SK-N-SH (cell line): Measurements from ENCODE around the gene UFM1. TPM values are rescaled to one million over a fixed set of nuclear protein-coding genes. Genes with fewer than 3 reads are reported as not detected.

Experiments
- CTCF ChIA-PET: fragments of 300-600, 350-600 bp; formaldehyde crosslinking; extraction: SDS; loops from one replicate; lab custom pipeline; 2021; lab: Yijun Ruan, JAX
- POLR2A ChIA-PET: fragments of 350-600 bp; sonication (Branson Sonifier 250); formaldehyde crosslinking; extraction: SDS; loops from one replicate; lab custom pipeline; 2020; ENCODE audit warnings: antibody characterized with exemption, inconsistent platforms; lab: Yijun Ruan, JAX
- DNase-seq: peaks from one replicate; pipeline ENCODE4 v3.0.0; 2012
- H2AFZ ChIP-seq: fragments of 200-600 bp; sonication (generic); 2 replicates; pipeline ENCODE4 v1.8.1; 2016; ENCODE audit warnings: antibody characterized with exemption, mild to moderate bottlenecking, low read depth
- H3F3A ChIP-seq: fragments of 200-600 bp; sonication (generic); replicated peaks from 2 replicates; pipeline ENCODE3; 2016; ENCODE audit warnings: antibody characterized with exemption, mild to moderate bottlenecking; ENCODE audit not compliant: insufficient read depth
- H3K27ac ChIP-seq, 2 experiments: fragments of 200-500 bp in 1 of 2; fragments of 200-600 bp in 1 of 2; sonication (Bioruptor generic) in 1 of 2; sonication (generic), shearing (Covaris generic) in 1 of 2; 2 replicates each; pipeline versions ENCODE4 v1.5.1 to v1.6.1; 2014 to 2016; ENCODE audit warnings: low read depth in 2 of 2, inconsistent platforms in 1 of 2, low read length in 1 of 2, mild to moderate bottlenecking in 1 of 2, mixed read lengths in 1 of 2
- H3K27me3 ChIP-seq: fragments of 200-600 bp; sonication (generic), shearing (Covaris generic); 2 replicates; pipeline ENCODE4 v1.6.1; 2016; ENCODE audit warnings: mixed run types; ENCODE audit not compliant: insufficient read depth
- H3K36me3 ChIP-seq, 2 experiments: fragments of 200-500 bp in 1 of 2; fragments of 200-600 bp in 1 of 2; sonication (Bioruptor generic) in 1 of 2; sonication (generic) in 1 of 2; replicated peaks in 1 of 2; 2 replicates each; pipeline versions ENCODE3 to v1.5.1; 2014 to 2016; ENCODE audit warnings: low read length in 1 of 2, mild to moderate bottlenecking in 1 of 2; ENCODE audit not compliant: insufficient read depth in 2 of 2, control insufficient read depth in 1 of 2
- H3K4me1 ChIP-seq, 2 experiments: fragments of 200-500 bp in 1 of 2; fragments of 200-600 bp in 1 of 2; sonication (Bioruptor generic) in 1 of 2; sonication (generic), shearing (Covaris generic) in 1 of 2; 2 replicates each; pipeline versions ENCODE4 v1.5.1 to v1.6.1; 2014 to 2016; ENCODE audit warnings: low read depth in 1 of 2, low read length in 1 of 2, mixed run types in 1 of 2; ENCODE audit not compliant: insufficient read depth in 2 of 2, control insufficient read depth in 1 of 2
- H3K4me2 ChIP-seq: fragments of 200-600 bp; sonication (generic), shearing (Covaris generic); 2 replicates; pipeline ENCODE4 v1.6.1; 2017; ENCODE audit warnings: mixed run types
- H3K4me3 ChIP-seq, 2 experiments: fragments of 200-500 bp in 1 of 2; fragments of 200-600 bp in 1 of 2; sonication (Bioruptor generic) in 1 of 2; sonication (generic), shearing (Covaris generic) in 1 of 2; 2 replicates each; pipeline versions ENCODE4 v1.5.1 to v1.8.1; 2014 to 2016; ENCODE audit warnings: low read depth in 2 of 2, inconsistent platforms in 1 of 2, low read length in 1 of 2, mild to moderate bottlenecking in 1 of 2, mixed read lengths in 1 of 2, moderate library complexity in 1 of 2
- H3K79me2 ChIP-seq: fragments of 200-600 bp; sonication (generic); 2 replicates; pipeline ENCODE4 v1.8.1; 2017; ENCODE audit warnings: mild to moderate bottlenecking; ENCODE audit not compliant: insufficient read depth
- H3K9ac ChIP-seq: fragments of 200-600 bp; sonication (generic); 2 replicates; pipeline ENCODE4 v1.6.1; 2017; ENCODE audit warnings: mixed run types
- H3K9me2 ChIP-seq: fragments of 200-600 bp; sonication (generic); 2 replicates; pipeline ENCODE4 v1.6.1; 2017; ENCODE audit warnings: mixed run types
- H3K9me3 ChIP-seq: fragments of 200-600 bp; sonication (generic); 2 replicates; pipeline ENCODE4 v1.6.1; 2017; ENCODE audit warnings: mixed run types, mild to moderate bottlenecking, moderate library complexity
- H4K20me1 ChIP-seq: fragments of 200-600 bp; sonication (generic); 2 replicates; pipeline ENCODE4 v1.6.1; 2017; ENCODE audit warnings: mild to moderate bottlenecking, mixed run types; ENCODE audit not compliant: insufficient read depth
- ELF1 ChIP-seq: IDR thresholded peaks from 2 replicates; pipeline ENCODE4 v1.4.0; 2012
- EZH2phosphoT487 ChIP-seq: fragments of 200-600 bp; sonication (generic); IDR thresholded peaks from 2 replicates; pipeline ENCODE4 v1.6.1; 2017; ENCODE audit warnings: low read depth, mixed run types, mild to moderate bottlenecking, antibody characterized with exemption, moderate library complexity, borderline replicate concordance
- FOSL2 ChIP-seq: IDR thresholded peaks from 2 replicates; pipeline ENCODE4 v1.4.0; 2012; ENCODE audit warnings: low read depth, mild to moderate bottlenecking, moderate library complexity, borderline replicate concordance
- GATA2 ChIP-seq: sonication (generic); formaldehyde crosslinking; IDR thresholded peaks from 2 replicates; pipeline ENCODE4 v1.5.0; 2020; ENCODE audit warnings: mild to moderate bottlenecking, missing genetic modification reagents
- IRF3 ChIP-seq: fragments of 150-350 bp; IDR thresholded peaks from 2 replicates; pipeline ENCODE4 v1.6.1; 2016; ENCODE audit warnings: mild to moderate bottlenecking, low read depth, low read length
- JUND ChIP-seq: IDR thresholded peaks from 2 replicates; pipeline ENCODE4 v1.4.0; 2012
- NFIC ChIP-seq: IDR thresholded peaks from 2 replicates; pipeline ENCODE4 v1.4.0; 2012; ENCODE audit warnings: borderline replicate concordance
- NRF1 ChIP-seq: IDR thresholded peaks from 2 replicates; pipeline ENCODE4 v1.6.1; 2012; ENCODE audit warnings: low read depth, mild to moderate bottlenecking, low read length
- PBX3 ChIP-seq: IDR thresholded peaks from 2 replicates; pipeline ENCODE4; 2012
- RFX5 ChIP-seq: IDR thresholded peaks from 2 replicates; pipeline ENCODE4 v1.6.1; 2012; ENCODE audit warnings: mild to moderate bottlenecking, improper control_type of control experiment, low read length
- RXRA ChIP-seq: IDR thresholded peaks from 2 replicates; pipeline ENCODE4 v1.4.0; 2012; ENCODE audit warnings: low read depth, mild to moderate bottlenecking, borderline replicate concordance
- SIN3A ChIP-seq: IDR thresholded peaks from 2 replicates; pipeline ENCODE4 v1.6.1; 2012; ENCODE audit warnings: low read depth, mild to moderate bottlenecking, low read length, moderate library complexity, borderline replicate concordance
- SMC3 ChIP-seq: IDR thresholded peaks from 2 replicates; pipeline ENCODE4 v1.6.1; 2012; ENCODE audit warnings: low read depth, low read length, improper control_type of control experiment
- TCF12 ChIP-seq: IDR thresholded peaks from 2 replicates; pipeline ENCODE4 v1.4.0; 2012
- TEAD4 ChIP-seq: IDR thresholded peaks from 2 replicates; pipeline ENCODE4 v1.4.0; 2012; ENCODE audit warnings: mild to moderate bottlenecking, borderline replicate concordance; ENCODE audit not compliant: insufficient read depth
- USF1 ChIP-seq: IDR thresholded peaks from 2 replicates; pipeline ENCODE4 v1.4.0; 2012; ENCODE audit warnings: low read depth, borderline replicate concordance
- YY1 ChIP-seq: IDR thresholded peaks from 2 replicates; pipeline ENCODE4 v1.4.0; 2012; ENCODE audit warnings: low read depth, mild to moderate bottlenecking
- ZBTB33 ChIP-seq: IDR thresholded peaks from 2 replicates; pipeline ENCODE4 v1.4.0; 2012; ENCODE audit warnings: low read depth, borderline replicate concordance
- WGBS: methylation state at CpG from one replicate; pipeline ENCODE4 v1.1.6; 2017; ENCODE audit warnings: low lambda C conversion rate; 5-methylcytosine and 5-hydroxymethylcytosine counted together
- polyA plus RNA-seq, 3 experiments: library from polyadenylated mRNA; depleted of rRNA; stranded (reverse); fragments of >200 nt; gene quantifications; 2 replicates each; pipeline ENCODE4 v1.2.3, GENCODE V29; 2012
- TF ChIP-seq, protein P1 (sequence below): fragments of 150-350 bp; IDR thresholded peaks from 2 replicates; pipeline ENCODE4 v1.6.1; 2017; ENCODE audit warnings: antibody characterized with exemption, low read length, low read depth, borderline replicate concordance

Gene UFM1
- polyA plus RNA-seq, 1 of the 3 experiments (the other 2 are of a cell fraction): 17.0 TPM

DNA sequence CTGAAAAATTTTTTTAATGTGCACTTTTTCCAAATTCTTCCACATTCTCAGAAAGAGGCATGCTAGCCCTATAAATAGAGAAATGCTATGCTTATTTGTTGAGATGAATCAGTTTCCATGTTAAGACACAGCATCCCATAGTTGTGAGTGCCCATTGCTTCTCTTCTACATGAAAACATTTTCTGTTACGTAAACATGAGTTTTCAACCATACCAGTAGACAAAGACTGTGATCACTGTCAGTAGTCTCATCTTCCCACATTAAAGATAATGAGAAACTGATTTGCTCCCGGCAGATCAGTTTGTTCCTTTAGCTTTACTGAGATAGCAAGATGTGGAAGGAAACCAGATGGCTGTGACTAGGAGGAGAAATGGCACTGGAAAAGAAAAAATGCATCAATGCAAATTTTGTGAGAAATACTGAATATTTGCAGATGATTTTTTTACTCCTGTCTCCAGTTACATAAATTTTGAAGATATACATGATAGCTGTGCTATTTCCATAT, 45.8 kb upstream of the UFM1 start:
- no peaks in the 10 kb centered on the region for H3K27me3 ChIP-seq
- H3K27ac ChIP-seq: no peak overlapping the region
- H3K4me1 ChIP-seq: no peaks in the 10 kb centered on the region
- H3K9me3 ChIP-seq: no peaks in the 10 kb centered on the region
- ChIA-PET CTCF (no interaction called here), POLR2A (no interaction called here)
- H3K36me3 ChIP-seq: no peaks in the 10 kb centered on the region
- no peak overlapping the region for H3K4me2 ChIP-seq
- H4K20me1 ChIP-seq: no peaks in the 10 kb centered on the region
- H3K4me3 ChIP-seq: no peak overlapping the region
- no peak for DNase-seq
- 7% methylated on average over 2 of the region's 2 CpGs for WGBS
- no peak overlapping the region for H2AFZ ChIP-seq
- no peak for TF ChIP-seq USF1
- no peak for TF ChIP-seq PBX3
- no peak for TF ChIP-seq RFX5
- TF ChIP-seq TCF12: no peak
- no peak for TF ChIP-seq NFIC
- no peak for TF ChIP-seq EZH2phosphoT487
- TF ChIP-seq GATA2 (CRISPR knock-in tag): no peak
- no peak for TF ChIP-seq RXRA
- TF ChIP-seq, protein P1, sequence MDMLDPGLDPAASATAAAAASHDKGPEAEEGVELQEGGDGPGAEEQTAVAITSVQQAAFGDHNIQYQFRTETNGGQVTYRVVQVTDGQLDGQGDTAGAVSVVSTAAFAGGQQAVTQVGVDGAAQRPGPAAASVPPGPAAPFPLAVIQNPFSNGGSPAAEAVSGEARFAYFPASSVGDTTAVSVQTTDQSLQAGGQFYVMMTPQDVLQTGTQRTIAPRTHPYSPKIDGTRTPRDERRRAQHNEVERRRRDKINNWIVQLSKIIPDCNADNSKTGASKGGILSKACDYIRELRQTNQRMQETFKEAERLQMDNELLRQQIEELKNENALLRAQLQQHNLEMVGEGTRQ: no peak
- TF ChIP-seq NRF1: no peak
- TF ChIP-seq SMC3: no peak
- TF ChIP-seq ZBTB33: no peak
- TF ChIP-seq FOSL2: no peak
- no peak for TF ChIP-seq JUND
- no peak for TF ChIP-seq ELF1
- no peak for TF ChIP-seq YY1
- no peak for TF ChIP-seq IRF3
- TF ChIP-seq TEAD4: no peak
- TF ChIP-seq SIN3A: no peak
- H3K9me2 ChIP-seq: no peaks in the 10 kb centered on the region
- no peaks in the 10 kb centered on the region for H3F3A ChIP-seq
- H3K9ac ChIP-seq: no peak overlapping the region
- no peaks in the 10 kb centered on the region for H3K79me2 ChIP-seq
